HG02970 (cell line): ENCODE data around the gene CARMIL3.
"Not testable (repeated sequence)": the region's sequence is repeated elsewhere in the genome, so short reads cannot be mapped to it uniquely, and the experiment has no call there.

Experiments used
- ATAC-seq: cut with Tn5 transposase; IDR thresholded peaks from one replicate; pipeline ENCODE4 v1.9.1; 2021; ENCODE audit warnings: mild to moderate bottlenecking, moderate library complexity, moderate number of reproducible peaks; ENCODE audit not compliant: unreplicated experiment, low FRiP score

CARMIL3 gene

GRCh38 chr14:24092505-24093206 is 40.8 kb downstream of the CARMIL3 start:
- no peak for ATAC-seq

- ATAC-seq, result no peak
Measured at GRCh38 chr14:24093207-24093900, 41.5 kb downstream of the CARMIL3 start.

- ATAC-seq, result peak; percentile 49
Measured at GRCh38 chr14:24093901-24094840, 42.4 kb downstream of the CARMIL3 start, which contains the start of gene PCK2. Gene PCK2 (plus strand): TSS chr14:24094311. CDS start chr14:24094406, 95 bp downstream.

GRCh38 chr14:24094841-24095270 is 43.0 kb downstream of the CARMIL3 start:
- ATAC-seq, result no peak

GRCh38 chr14:24095271-24096068 is 43.7 kb downstream of the CARMIL3 start:
- peak; percentile 52 for ATAC-seq

GRCh38 chr14:24096545-24097181 is 44.9 kb downstream of the CARMIL3 start:
- no peak for ATAC-seq

GRCh38 chr14:24098229-24098926 is 46.6 kb downstream of the CARMIL3 start:
- ATAC-seq, result no peak

GRCh38 chr14:24098927-24099813 is 47.4 kb downstream of the CARMIL3 start:
- no peak for ATAC-seq

GRCh38 chr14:24100197-24100981 is 48.6 kb downstream of the CARMIL3 start:
- ATAC-seq, result no peak

- no peak for ATAC-seq
Measured at GRCh38 chr14:24100982-24101494, 49.2 kb downstream of the CARMIL3 start.

- no peak for ATAC-seq
Measured at GRCh38 chr14:24102357-24103048, 50.7 kb downstream of the CARMIL3 start.

GRCh38 chr14:24103451-24103850 is 51.6 kb downstream of the CARMIL3 start:
- ATAC-seq, result no peak

- not testable (repeated sequence) for ATAC-seq
Measured at GRCh38 chr14:24105609-24106239, 53.9 kb downstream of the CARMIL3 start.

GRCh38 chr14:24106672-24107271 is 55.0 kb downstream of the CARMIL3 start:
- ATAC-seq, result no peak

- ATAC-seq, result no peak
Measured at GRCh38 chr14:24108336-24108874, 56.6 kb downstream of the CARMIL3 start.
